T1000 (cell line): Measurements from ENCODE around the gene MRPL16.

Experiments
- DNase-seq: peaks from one replicate; lab custom pipeline; 2025; ENCODE audit warnings: mixed read lengths; lab: John Stamatoyannopoulos, UW

Gene MRPL16

GRCh38 chr11:59770319-59770718 lies 40.3 kb downstream of the MRPL16 start:
- DNase-seq, result no peak

GRCh38 chr11:59769828-59770227 lies 40.8 kb downstream of the MRPL16 start:
- DNase-seq, result no peak

GRCh38 chr11:59769111-59769510 lies 41.5 kb downstream of the MRPL16 start:
- no peak for DNase-seq

GRCh38 chr11:59767225-59767611 lies 43.4 kb downstream of the MRPL16 start:
- no peak for DNase-seq

GRCh38 chr11:59766542-59767224 lies 43.9 kb downstream of the MRPL16 start:
- DNase-seq, result no peak

- no peak for DNase-seq
These were observed 45.4 kb downstream of the MRPL16 start for GRCh38 chr11:59765068-59765735.

- no peak for DNase-seq
These were observed 48.6 kb downstream of the MRPL16 start for GRCh38 chr11:59761993-59762392.

- no peak for DNase-seq
These were observed 49.8 kb downstream of the MRPL16 start for GRCh38 chr11:59760771-59761170.

- DNase-seq, result no peak
These were observed 50.7 kb downstream of the MRPL16 start for GRCh38 chr11:59759900-59760299.

- no peak for DNase-seq
These were observed 52.1 kb downstream of the MRPL16 start for GRCh38 chr11:59758401-59759037.

- DNase-seq, result peak; percentile 19
These were observed 53.7 kb downstream of the MRPL16 start for GRCh38 chr11:59756845-59757244.

GRCh38 chr11:59756558-59756840 lies 54.1 kb downstream of the MRPL16 start:
- DNase-seq, result no peak
